GM23248 (cell line): ENCODE results near the gene NUDCD3. TPM values are rescaled to one million over a fixed set of nuclear protein-coding genes. Genes with fewer than 3 reads are reported as not detected.

Experiments
- DNase-seq: peaks from one replicate; pipeline ENCODE4 v3.0.0-alpha.2; 2015
- H2AFZ ChIP-seq: fragments of 200-600 bp; sonication (generic); 2 replicates; pipeline ENCODE4 v1.6.1; 2016; ENCODE audit warnings: antibody characterized with exemption
- H3F3A ChIP-seq: fragments of 200-600 bp; sonication (generic); 2 replicates; pipeline ENCODE4 v1.6.1; 2016; ENCODE audit warnings: mild to moderate bottlenecking, antibody characterized with exemption, mixed run types; ENCODE audit not compliant: insufficient read depth
- H3K27ac ChIP-seq: fragments of 200-600 bp; sonication (generic); 2 replicates; pipeline ENCODE4 v1.5.1; 2016; ENCODE audit warnings: mild to moderate bottlenecking
- H3K27me3 ChIP-seq: fragments of 200-600 bp; sonication (generic); replicated peaks from 2 replicates; pipeline ENCODE4 v1.6.1; 2016; ENCODE audit warnings: mild to moderate bottlenecking; ENCODE audit not compliant: insufficient read depth
- H3K36me3 ChIP-seq: fragments of 200-600 bp; sonication (generic); 2 replicates; pipeline ENCODE4 v1.6.1; 2016; ENCODE audit warnings: low read depth, mild to moderate bottlenecking
- H3K4me1 ChIP-seq: fragments of 200-600 bp; sonication (generic); 2 replicates; pipeline ENCODE4 v1.6.1; 2016; ENCODE audit warnings: mild to moderate bottlenecking; ENCODE audit not compliant: insufficient read depth
- H3K4me2 ChIP-seq: fragments of 200-600 bp; sonication (generic); one replicate; pipeline ENCODE4 v1.6.1; 2016; ENCODE audit warnings: mild to moderate bottlenecking; ENCODE audit not compliant: unreplicated experiment
- H3K4me3 ChIP-seq: fragments of 200-600 bp; sonication (generic); 2 replicates; pipeline ENCODE4 v1.5.1; 2016; ENCODE audit warnings: mild to moderate bottlenecking
- H3K79me2 ChIP-seq: fragments of 200-600 bp; sonication (generic); 2 replicates; pipeline ENCODE4 v1.6.1; 2016; ENCODE audit warnings: mild to moderate bottlenecking; ENCODE audit not compliant: insufficient read depth
- H3K9ac ChIP-seq: fragments of 200-600 bp; sonication (generic); 2 replicates; pipeline ENCODE4 v1.6.1; 2016; ENCODE audit warnings: mild to moderate bottlenecking
- H3K9me2 ChIP-seq: fragments of 200-600 bp; sonication (generic); 2 replicates; pipeline ENCODE4 v1.6.1; 2016; ENCODE audit warnings: mixed run types, mild to moderate bottlenecking, moderate library complexity; ENCODE audit not compliant: insufficient read depth
- H3K9me3 ChIP-seq: fragments of 200-600 bp; sonication (generic); one replicate; pipeline ENCODE4 v1.6.1; 2017; ENCODE audit warnings: low read depth
- H4K20me1 ChIP-seq: fragments of 200-600 bp; sonication (generic); 2 replicates; pipeline ENCODE4 v1.6.0; 2016; ENCODE audit not compliant: insufficient read depth
- EZH2 ChIP-seq: fragments of 200-600 bp; sonication (generic); IDR thresholded peaks from 2 replicates; pipeline ENCODE4 v1.6.1; 2018; ENCODE audit warnings: antibody characterized with exemption, mild to moderate bottlenecking; ENCODE audit not compliant: insufficient read depth, poor library complexity, severe bottlenecking
- EZH2phosphoT487 ChIP-seq: fragments of 200-600 bp; sonication (generic); IDR thresholded peaks from 2 replicates; pipeline ENCODE4 v1.6.1; 2018; ENCODE audit warnings: antibody characterized with exemption, moderate library complexity, mild to moderate bottlenecking, low read depth; ENCODE audit not compliant: insufficient read depth
- WGBS, 2 experiments: methylation state at CpG; one replicate each; pipeline ENCODE4 v1.1.6; 2015 to 2017; ENCODE audit warnings: low lambda C conversion rate in 2 of 2, low coverage in 1 of 2; ENCODE audit errors: missing lambda C conversion rate in 2 of 2; 5-methylcytosine and 5-hydroxymethylcytosine counted together
- in situ Hi-C: fragments of 300-500 bp; cut with MboI; formaldehyde crosslinking; loops from 2 replicates; pipeline ENCODE4 v1.15.0; 2020
- polyA plus RNA-seq: library from polyadenylated mRNA; unstranded; fragments of >200 nt; fragmentation: Nextera tagmentation; extraction: Ambion mirVana; gene quantifications from 2 replicates; pipeline ENCODE4 v1.2.1, GENCODE V29; 2016
- small RNA-seq: library from RNA; depleted of rRNA; stranded (forward); fragments of <200 nt; gene quantifications from one replicate; pipeline ENCODE3, GENCODE V24; 2014; ENCODE audit warnings: low read depth, low replicate concordance
- total RNA-seq: library from RNA; depleted of rRNA; stranded (reverse); fragments of >200 nt; shearing (Covaris generic); gene quantifications from 2 replicates; pipeline ENCODE4 v1.2.3, GENCODE V29; 2014; rRNA removed

Gene NUDCD3
- total and polyA plus RNA-seq, 2 experiments from 2014 or later = 56.7 to 79.1 TPM

GRCh38 chr7:44333911-44334733, 156.3 kb downstream of the NUDCD3 start:
- Histone ChIP-seq H3K27me3 (peaks cover 5% of the 10 kb centered on the region; the same call in 1 of the 2 replicates), H3K9me3 (no peaks in the 10 kb centered on the region), H4K20me1 (no peaks in the 10 kb centered on the region), H3K27ac (no peak overlapping the region), H3F3A (no peaks in the 10 kb centered on the region), H3K4me1 (no peaks in the 10 kb centered on the region), H3K9ac (no peak overlapping the region), H3K79me2 (no peaks in the 10 kb centered on the region), H2AFZ (no peak overlapping the region), H3K9me2 (no peaks in the 10 kb centered on the region), H3K4me2 (no peak overlapping the region), H3K36me3 (no peaks in the 10 kb centered on the region), H3K4me3 (no peak overlapping the region)
- in situ Hi-C loops = no loop called here
- TF ChIP-seq EZH2 (no peak), EZH2phosphoT487 (no peak)
- WGBS, 2 experiments = 70 to 73% methylated on average over 19 of the region's 19 CpGs
- no peak for DNase-seq

GRCh38 chr7:44331682-44332081, 158.8 kb downstream of the NUDCD3 start:
- Histone ChIP-seq H3K9me3 (no peaks in the 10 kb centered on the region), H3K4me1 (no peaks in the 10 kb centered on the region), H4K20me1 (no peaks in the 10 kb centered on the region), H3K27ac (no peak overlapping the region), H3K4me3 (no peak overlapping the region), H3K9me2 (no peaks in the 10 kb centered on the region), H3F3A (no peaks in the 10 kb centered on the region), H3K9ac (no peak overlapping the region), H3K27me3 (peaks cover 9% of the 10 kb centered on the region; the same call in 1 of the 2 replicates), H3K36me3 (no peaks in the 10 kb centered on the region), H3K79me2 (no peaks in the 10 kb centered on the region), H2AFZ (no peak overlapping the region), H3K4me2 (no peak overlapping the region)
- no peak for DNase-seq
- WGBS, 2 experiments = 66 to 68% methylated on average over 5 of the region's 5 CpGs
- TF ChIP-seq EZH2phosphoT487 (no peak), EZH2 (no peak)
- in situ Hi-C loops = no loop called here

- Histone ChIP-seq H3K9me2 (no peaks in the 10 kb centered on the region), H3F3A (no peaks in the 10 kb centered on the region), H3K4me3 (no peak overlapping the region), H3K27ac (no peak overlapping the region), H3K27me3 (peaks cover 15% of the 10 kb centered on the region; the same call in 1 of the 2 replicates), H3K9me3 (no peaks in the 10 kb centered on the region), H3K79me2 (no peaks in the 10 kb centered on the region), H3K4me2 (no peak overlapping the region), H3K36me3 (no peaks in the 10 kb centered on the region), H3K4me1 (no peaks in the 10 kb centered on the region), H2AFZ (no peak overlapping the region), H3K9ac (no peak overlapping the region), H4K20me1 (no peaks in the 10 kb centered on the region)
- no peak for DNase-seq
- TF ChIP-seq EZH2 (no peak), EZH2phosphoT487 (no peak)
- WGBS, 2 experiments = 75 to 77% methylated on average over 6 of the region's 6 CpGs
- in situ Hi-C loops = no loop called here
Measured at GRCh38 chr7:44330331-44330730, 160.1 kb downstream of the NUDCD3 start.

- Histone ChIP-seq H3K36me3 (no peaks in the 10 kb centered on the region), H3K9ac (no peak overlapping the region), H3K27ac (no peak overlapping the region), H3K9me3 (no peaks in the 10 kb centered on the region), H3F3A (no peaks in the 10 kb centered on the region), H2AFZ (no peak overlapping the region), H3K9me2 (no peaks in the 10 kb centered on the region), H3K79me2 (no peaks in the 10 kb centered on the region), H3K4me2 (no peak overlapping the region), H3K4me1 (no peaks in the 10 kb centered on the region), H4K20me1 (no peaks in the 10 kb centered on the region), H3K27me3 (peaks cover 15% of the 10 kb centered on the region; the same call in 1 of the 2 replicates), H3K4me3 (no peak overlapping the region)
- in situ Hi-C loops = no loop called here
- no peak for DNase-seq
- no peak for TF ChIP-seq EZH2
- no peak for TF ChIP-seq EZH2phosphoT487
- 74 to 78% methylated on average over 3 of the region's 3 CpGs for WGBS, 2 experiments
Measured at GRCh38 chr7:44329888-44330287, 160.6 kb downstream of the NUDCD3 start.

Small RNA genes within 50 kb of the gene (small RNA-seq; reads per million reads assigned to genes)
- not detected for gene RNU6-1097P

Other genes with a start within 250 kb of the NUDCD3 start
- gene CAMK2B, start 165.1 kb downstream of the NUDCD3 start, total RNA-seq = 2.5 and 9.1 TPM in 2 replicates
- 0.78 and 0.79 TPM in 2 replicates for gene CAMK2B, start 165.1 kb downstream of the NUDCD3 start, polyA plus RNA-seq
- not detected in 2 replicates for gene NPC1L1, start 50.7 kb upstream of the NUDCD3 start, total RNA-seq
- not detected in 2 replicates for gene NPC1L1, start 50.7 kb upstream of the NUDCD3 start, polyA plus RNA-seq
- gene DDX56, start 83.2 kb upstream of the NUDCD3 start, total RNA-seq = 54.3 and 70.5 TPM in 2 replicates
- gene DDX56, start 83.2 kb upstream of the NUDCD3 start, polyA plus RNA-seq = 65.1 and 68.6 TPM in 2 replicates
- gene TMED4, start 91.6 kb upstream of the NUDCD3 start, total RNA-seq = 174 and 201 TPM in 2 replicates
- gene TMED4, start 91.6 kb upstream of the NUDCD3 start, polyA plus RNA-seq = 78.2 and 86.0 TPM in 2 replicates
- 75.3 and 77.4 TPM in 2 replicates for gene OGDH, start 116.0 kb upstream of the NUDCD3 start, total RNA-seq
- gene OGDH, start 116.0 kb upstream of the NUDCD3 start, polyA plus RNA-seq = 31.4 and 35.3 TPM in 2 replicates